DMS 273 (cell line): ENCODE results near the gene RNF5.
"Not testable (repeated sequence)": the region's sequence is repeated elsewhere in the genome, so short reads cannot be mapped to it uniquely, and the experiment has no call there.

ENCODE experiments used
- DNase-seq: peaks from one replicate; lab custom pipeline; 2025; ENCODE audit not compliant: unreplicated experiment; lab: John Stamatoyannopoulos, UW

RNF5 gene

DNA sequence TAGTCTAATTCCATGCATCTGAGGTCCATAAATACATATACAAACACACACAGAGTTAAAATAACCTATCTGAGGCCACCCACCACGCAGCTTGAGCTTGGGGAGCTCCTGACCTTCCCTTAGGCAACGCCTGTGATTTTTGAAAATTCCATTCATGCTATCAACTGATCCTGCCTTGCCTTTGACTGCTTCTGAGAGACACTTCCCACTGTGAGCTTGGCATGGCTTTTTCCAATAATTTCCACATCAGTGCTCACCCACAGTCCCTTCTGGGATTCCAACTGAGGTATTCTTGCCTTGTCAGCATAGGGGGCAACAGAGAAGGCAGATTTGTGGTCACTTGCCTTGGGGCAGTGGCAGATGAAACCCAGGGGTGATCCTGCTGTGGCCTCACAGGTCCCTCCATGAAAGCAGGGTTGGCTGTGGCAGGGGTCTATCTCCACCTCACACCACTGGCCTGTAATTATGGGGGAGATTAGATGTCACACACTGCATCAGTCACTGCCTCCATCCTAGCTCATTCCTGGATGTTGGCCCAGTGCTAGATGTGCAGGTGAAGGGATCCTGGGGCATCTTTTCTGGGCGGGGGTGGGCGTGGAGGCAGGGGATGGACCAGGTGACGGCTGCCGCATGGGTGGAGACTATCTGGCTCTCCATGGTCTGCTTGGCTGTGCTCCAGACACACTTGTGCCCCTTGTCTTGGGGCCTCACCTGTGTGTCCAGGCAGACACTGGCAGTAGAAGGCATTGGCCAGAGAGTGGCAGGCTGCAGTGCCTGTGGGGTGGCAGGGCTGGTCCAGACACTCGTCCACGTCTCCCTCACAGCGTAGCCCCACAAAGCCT lies 25.4 kb downstream of the RNF5 start:
- DNase-seq: no peak

DNA sequence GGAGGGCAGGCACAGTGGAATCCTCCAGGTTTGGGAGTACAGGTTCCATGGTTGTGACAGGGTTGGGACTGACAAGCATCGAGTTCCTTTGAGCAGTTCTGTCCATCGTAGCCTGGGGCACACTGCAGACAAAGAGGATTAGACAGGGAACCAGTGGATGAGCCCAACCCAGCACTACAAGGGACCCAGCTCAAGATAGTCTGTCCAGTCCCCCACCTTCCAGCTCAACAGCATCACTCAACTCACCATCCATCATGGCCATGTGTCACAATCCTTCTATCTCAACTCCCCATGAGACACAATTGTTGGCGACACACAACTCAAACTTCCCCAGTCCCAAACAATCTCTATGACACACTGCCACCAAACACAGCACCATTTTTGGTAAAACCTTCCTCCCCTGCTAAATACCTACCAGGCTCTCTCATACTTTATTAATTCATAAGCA lies 26.1 kb downstream of the RNF5 start:
- DNase-seq: no peak

DNA sequence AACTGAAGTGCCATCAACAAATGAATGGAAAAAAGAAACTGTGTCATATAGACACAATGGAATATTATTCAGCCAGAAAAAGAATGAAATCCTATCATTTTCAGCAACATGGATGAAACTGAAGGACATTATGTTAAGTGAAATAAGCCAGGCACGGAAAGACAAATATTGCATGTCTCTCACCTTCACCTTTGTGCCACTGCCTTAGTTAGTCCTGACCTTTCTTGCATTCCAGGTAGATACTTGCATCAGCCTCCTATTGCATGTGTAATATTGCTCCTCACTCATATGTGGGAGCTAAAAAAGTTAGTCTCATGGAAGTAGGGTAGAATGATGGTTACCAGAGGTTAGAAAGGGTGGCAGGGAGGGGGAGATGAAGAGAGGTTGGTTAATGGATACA lies 30.8 kb downstream of the RNF5 start:
- no peak for DNase-seq

DNA sequence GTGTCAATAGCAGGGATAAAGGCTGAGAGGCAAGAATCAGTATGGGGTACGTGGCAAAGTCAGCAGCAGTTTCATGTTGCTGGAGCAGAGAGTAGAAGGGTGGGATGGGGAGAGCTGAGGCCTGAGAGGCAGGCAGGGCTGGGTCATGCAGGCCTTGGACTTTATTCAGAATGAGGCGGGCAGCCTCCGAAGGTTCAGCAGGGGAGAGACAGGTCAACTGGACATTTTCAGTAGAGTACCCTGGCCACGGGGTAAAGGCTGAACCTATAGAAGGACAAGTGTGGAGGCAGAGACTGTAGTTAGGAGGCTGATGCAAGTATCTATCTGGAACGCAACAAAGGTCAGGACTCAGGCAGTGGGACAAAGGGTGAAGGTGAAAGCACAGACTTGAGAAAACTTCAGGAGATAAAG lies 32.0 kb downstream of the RNF5 start:
- DNase-seq: no peak

DNA sequence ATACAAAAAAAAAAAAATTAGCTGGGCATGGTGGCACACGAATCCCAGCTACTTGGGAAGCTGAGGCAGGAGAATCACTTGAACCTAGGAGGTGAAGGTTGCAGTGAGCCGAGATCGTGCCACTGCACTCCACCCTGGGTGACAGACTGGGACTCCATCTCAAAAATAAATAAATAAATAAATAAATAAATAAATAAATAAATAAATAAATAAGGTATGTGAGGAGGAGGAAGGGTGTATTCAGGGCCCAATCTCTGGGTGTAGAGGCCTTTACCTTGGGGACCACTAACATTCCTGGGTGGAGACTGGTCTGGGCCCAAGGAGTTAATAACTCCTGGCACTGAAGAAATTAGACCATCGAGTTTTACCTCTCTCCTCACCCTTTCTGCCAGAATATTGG lies 33.2 kb downstream of the RNF5 start:
- not testable (repeated sequence) for DNase-seq

GRCh38 chr6:32212076-32212760 lies 34.0 kb downstream of the RNF5 start:
- DNase-seq: no peak

- DNase-seq: no peak
Observed at GRCh38 chr6:32213649-32214048, 35.4 kb downstream of the RNF5 start.

DNA sequence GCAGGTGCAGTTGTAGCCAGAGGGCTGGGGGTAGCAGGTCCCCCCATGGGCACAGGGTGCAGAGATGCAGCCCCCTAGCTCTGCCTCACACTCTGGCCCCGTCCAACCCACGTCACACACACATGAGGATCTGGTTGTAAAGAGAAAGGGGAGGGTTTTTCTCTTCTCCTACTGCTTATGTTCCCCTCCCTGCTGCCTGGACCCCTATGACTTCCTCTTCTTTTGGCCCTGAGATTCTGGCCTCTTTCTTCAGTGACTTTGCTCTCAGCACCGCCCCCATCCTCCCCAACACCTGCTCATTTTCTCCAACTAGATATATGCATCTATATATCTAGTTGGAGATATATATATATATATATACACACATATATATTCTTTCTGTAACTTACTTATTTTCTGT lies 35.9 kb downstream of the RNF5 start:
- no peak for DNase-seq

GRCh38 chr6:32215617-32216016 lies 37.4 kb downstream of the RNF5 start:
- DNase-seq: no peak

- DNase-seq: no peak
Observed at GRCh38 chr6:32216285-32216684, 38.1 kb downstream of the RNF5 start.

- no peak for DNase-seq
Observed at GRCh38 chr6:32216998-32217397, 38.8 kb downstream of the RNF5 start.

DNA sequence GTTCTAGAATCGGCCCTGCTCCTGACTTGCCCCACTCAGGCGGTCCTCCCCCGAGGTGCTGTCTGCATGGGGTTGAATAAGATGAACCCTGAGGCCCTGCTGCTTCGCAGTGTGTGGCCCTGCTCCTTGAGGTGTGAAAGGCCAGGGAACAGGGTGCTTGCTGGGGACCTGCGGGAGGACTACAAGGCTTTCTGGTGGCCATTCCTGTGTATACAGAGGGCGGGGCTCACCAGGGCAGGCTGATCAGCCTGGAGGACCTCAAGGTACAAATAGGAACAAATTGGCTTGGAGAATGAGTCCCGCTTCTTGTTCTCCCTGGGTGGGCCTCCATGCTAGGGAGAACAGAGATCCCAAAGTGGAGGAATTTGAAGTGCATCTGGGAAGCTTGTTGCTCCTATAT lies 40.0 kb downstream of the RNF5 start:
- DNase-seq: no peak

- DNase-seq: no peak
Observed at GRCh38 chr6:32220021-32220420, 41.8 kb downstream of the RNF5 start.

GRCh38 chr6:32222333-32223230 lies 44.4 kb downstream of the RNF5 start:
- no peak for DNase-seq

DNA sequence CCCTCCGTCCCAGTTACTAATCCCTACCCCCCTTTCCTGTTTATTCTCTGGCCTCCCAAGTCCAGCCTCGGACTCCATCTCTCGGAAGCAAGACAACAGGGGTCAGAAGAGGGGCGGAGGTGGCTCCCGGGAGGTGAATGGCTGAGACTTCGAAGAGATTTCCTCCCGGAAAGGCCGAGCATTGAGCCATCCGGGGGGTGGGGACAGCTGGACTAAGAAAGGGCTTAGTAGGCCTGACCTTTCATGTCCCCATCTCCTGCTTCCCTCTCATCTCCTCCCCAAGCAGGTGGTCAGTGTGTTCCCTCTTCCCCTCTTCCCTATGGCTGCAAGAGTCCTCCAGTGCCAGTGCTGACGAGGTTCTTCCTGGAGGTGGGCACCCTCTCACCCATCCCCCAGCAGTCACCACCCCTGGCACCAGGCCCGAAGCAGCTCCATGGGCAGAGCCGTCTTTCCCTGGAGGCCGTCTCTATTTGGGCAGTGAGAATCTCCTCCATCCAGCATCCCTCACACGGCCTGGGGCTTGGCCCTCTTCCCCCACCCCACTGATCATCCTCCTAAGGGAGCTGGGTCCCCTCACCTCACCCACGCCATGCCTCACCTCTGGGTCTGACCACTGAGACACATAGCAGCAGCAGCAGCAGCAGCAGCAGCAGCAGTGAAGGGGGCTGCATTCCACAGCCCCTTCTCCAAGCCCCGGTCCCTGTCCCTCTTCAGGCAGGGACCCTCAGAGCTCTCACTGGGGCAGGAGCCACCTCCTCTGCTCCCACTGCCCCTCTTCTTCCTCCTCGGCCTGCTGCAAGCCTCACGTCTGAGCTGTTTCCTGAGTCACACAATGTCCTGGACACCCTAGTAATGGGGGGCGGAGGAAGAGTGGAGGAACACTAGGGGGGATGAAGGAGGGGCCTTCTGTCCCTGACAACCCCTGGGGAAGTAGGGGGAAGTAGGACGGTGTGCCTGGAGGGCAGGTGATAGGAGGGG lies 45.3 kb downstream of the RNF5 start, which contains the start of gene NOTCH4:
TSS of gene NOTCH4 (minus strand) at position 810 of the 978 bp plus-strand sequence. CDS start at position 671, 139 bp downstream.
- DNase-seq: no peak

DNA sequence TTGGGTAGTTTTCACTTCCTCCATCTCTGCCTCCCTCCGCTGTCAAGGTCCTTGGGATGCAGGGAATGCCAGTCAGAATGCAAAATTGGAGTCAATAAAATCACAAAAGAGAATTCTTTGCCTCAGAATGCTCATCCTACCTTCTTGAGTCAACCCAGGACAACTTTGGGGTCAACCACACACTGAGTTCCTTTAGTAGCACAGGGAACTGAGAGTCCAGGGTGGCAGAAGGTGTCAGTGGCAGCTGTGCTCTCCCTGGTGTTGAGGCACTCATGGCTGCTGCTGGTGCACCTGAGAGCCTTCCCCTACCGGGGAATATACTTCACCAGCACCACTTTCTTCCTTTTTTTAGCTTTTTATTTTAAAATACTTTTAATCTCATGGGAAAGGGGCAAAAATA lies 46.5 kb downstream of the RNF5 start:
- no peak for DNase-seq

GRCh38 chr6:32226434-32226833 lies 48.2 kb downstream of the RNF5 start:
- DNase-seq: no peak
